IPS DF 6.9 (cell line): ENCODE data around the gene PAK5.

Experiments
- DNase-seq: peaks from one replicate; pipeline ENCODE4 v3.0.0-alpha.2; 2013; ENCODE audit warnings: low read depth, low spot score
- H3K27ac ChIP-seq: one replicate; pipeline ENCODE4 v1.5.1; 2013; ENCODE audit warnings: low read length, control low read depth
- H3K27me3 ChIP-seq: 2 replicates; pipeline ENCODE4 v1.6.1; 2013; ENCODE audit warnings: mild to moderate bottlenecking, low read length; ENCODE audit not compliant: control insufficient read depth, insufficient read depth
- H3K36me3 ChIP-seq: 2 replicates; pipeline ENCODE4 v1.6.1; 2013; ENCODE audit warnings: low read length; ENCODE audit not compliant: control insufficient read depth, insufficient read depth
- H3K4me1 ChIP-seq: 2 replicates; pipeline ENCODE4 v1.6.1; 2013; ENCODE audit warnings: low read length; ENCODE audit not compliant: control insufficient read depth, insufficient read depth
- H3K4me3 ChIP-seq: 2 replicates; pipeline ENCODE4 v1.5.1; 2013; ENCODE audit warnings: mild to moderate bottlenecking, low read length
- H3K9me3 ChIP-seq: 2 replicates; pipeline ENCODE4 v1.6.1; 2013; ENCODE audit warnings: low read length, inconsistent platforms; ENCODE audit not compliant: control insufficient read depth, insufficient read depth
- WGBS: extraction: QIAGEN DNeasy Blood & Tissue Kit; methylation state at CpG from one replicate; pipeline ENCODE4 v1.1.7; 2013; ENCODE audit warnings: mixed read lengths, missing lambda C conversion rate; ENCODE audit not compliant: insufficient read length, insufficient coverage; 5-methylcytosine and 5-hydroxymethylcytosine counted together

Gene PAK5

DNA sequence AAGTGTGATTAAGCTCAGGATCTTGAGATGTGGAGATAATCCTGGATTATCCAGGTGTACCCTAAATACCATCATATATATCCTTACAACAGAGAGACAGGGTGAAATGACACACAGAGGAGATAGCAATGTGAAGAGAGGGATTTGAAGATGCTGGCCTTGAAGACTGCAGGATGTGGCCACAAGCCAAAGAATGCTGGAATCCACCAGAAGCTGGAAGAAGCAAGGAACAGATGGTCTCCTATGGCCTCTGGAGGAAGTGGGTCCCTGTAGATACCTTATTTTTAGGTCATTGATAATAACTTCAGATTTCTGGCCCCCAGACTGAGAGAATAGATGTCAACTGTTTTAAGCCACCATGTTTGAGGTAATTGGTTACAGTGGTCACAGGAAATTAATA, 95.0 kb downstream of the PAK5 start:
- Histone ChIP-seq H3K4me3 (no peak overlapping the region), H3K36me3 (no peaks in the 10 kb centered on the region), H3K27ac (no peak overlapping the region), H3K4me1 (no peaks in the 10 kb centered on the region), H3K27me3 (no peaks in the 10 kb centered on the region), H3K9me3 (no peaks in the 10 kb centered on the region; the same call in 1 of the 2 replicates)
- no peak for DNase-seq

DNA sequence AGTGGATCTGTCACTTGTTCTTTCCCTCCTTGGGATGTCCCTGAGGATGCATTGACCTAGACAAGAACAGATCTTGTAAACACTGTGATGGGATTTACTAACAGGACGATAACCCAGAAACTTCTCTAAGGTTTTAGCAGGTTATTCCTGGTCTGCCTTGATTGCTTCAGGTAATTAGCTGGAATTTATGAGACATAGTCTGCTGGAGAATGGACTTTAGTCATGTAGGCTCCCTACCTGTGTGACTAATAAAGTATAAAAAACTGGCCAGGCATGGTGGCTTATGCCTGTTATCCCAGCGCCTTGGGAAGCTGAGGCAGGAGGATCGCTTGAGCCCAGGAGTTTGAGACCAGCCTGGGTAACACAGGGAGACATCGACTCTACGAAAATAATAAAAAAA, 96.1 kb downstream of the PAK5 start:
- DNase-seq = no peak
- no peaks in the 10 kb centered on the region for H3K27me3 ChIP-seq
- no peak overlapping the region for H3K27ac ChIP-seq
- WGBS = no CpG with 5 or more reads among the region's 5 CpGs
- no peak overlapping the region for H3K4me3 ChIP-seq
- H3K9me3 ChIP-seq = no peaks in the 10 kb centered on the region; the same call in 1 of the 2 replicates
- H3K36me3 ChIP-seq = no peaks in the 10 kb centered on the region
- H3K4me1 ChIP-seq = no peaks in the 10 kb centered on the region

DNA sequence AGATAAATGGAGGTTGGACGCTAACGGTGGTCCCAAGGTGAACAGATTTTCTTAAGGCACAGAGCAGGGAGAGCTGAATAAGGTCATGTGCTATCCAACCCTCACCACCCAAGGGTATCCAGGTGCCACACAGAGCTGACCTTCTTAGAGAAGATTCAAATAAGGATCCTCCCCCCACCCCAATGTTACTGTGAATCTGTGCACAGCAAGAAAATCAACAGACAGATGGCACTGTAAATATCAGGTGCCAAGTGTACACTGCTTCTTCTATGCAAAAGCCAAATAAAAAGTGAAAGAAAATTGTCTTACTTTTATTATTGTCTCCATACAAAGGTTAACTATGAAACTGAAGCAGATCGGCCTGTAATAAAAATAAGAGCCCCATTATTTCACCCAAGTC, 96.9 kb downstream of the PAK5 start:
- Histone ChIP-seq H3K9me3 (no peaks in the 10 kb centered on the region; the same call in 1 of the 2 replicates), H3K27ac (no peak overlapping the region), H3K4me3 (no peak overlapping the region), H3K4me1 (no peaks in the 10 kb centered on the region), H3K36me3 (no peaks in the 10 kb centered on the region), H3K27me3 (no peaks in the 10 kb centered on the region)
- DNase-seq = no peak
- WGBS = no CpG with 5 or more reads among the region's 3 CpGs

DNA sequence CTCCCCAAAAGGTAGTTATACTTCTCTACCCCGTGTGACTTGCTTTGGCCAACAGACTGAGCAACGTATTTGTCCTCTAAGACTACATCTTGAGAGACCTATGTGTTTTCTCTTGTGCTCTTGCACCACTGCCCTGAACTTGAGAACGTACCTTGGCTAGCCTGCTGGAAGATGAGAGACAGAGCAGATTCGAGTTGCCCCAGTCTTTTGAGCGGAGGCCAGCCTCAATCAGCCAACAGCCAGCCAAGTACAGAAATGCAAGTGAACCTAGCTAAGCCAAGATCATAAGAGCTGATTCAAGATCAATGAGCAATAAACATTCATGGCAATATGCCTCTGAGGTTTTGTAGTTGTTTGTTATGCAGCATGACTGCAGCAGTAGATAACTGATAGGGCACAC, 98.4 kb downstream of the PAK5 start:
- H3K36me3 ChIP-seq = no peaks in the 10 kb centered on the region
- no peaks in the 10 kb centered on the region for H3K27me3 ChIP-seq
- H3K27ac ChIP-seq = no peak overlapping the region
- no peaks in the 10 kb centered on the region for H3K4me1 ChIP-seq
- no CpG with 5 or more reads among the region's 5 CpGs for WGBS
- DNase-seq = no peak
- no peaks in the 10 kb centered on the region; the same call in 1 of the 2 replicates for H3K9me3 ChIP-seq
- no peak overlapping the region for H3K4me3 ChIP-seq

DNA sequence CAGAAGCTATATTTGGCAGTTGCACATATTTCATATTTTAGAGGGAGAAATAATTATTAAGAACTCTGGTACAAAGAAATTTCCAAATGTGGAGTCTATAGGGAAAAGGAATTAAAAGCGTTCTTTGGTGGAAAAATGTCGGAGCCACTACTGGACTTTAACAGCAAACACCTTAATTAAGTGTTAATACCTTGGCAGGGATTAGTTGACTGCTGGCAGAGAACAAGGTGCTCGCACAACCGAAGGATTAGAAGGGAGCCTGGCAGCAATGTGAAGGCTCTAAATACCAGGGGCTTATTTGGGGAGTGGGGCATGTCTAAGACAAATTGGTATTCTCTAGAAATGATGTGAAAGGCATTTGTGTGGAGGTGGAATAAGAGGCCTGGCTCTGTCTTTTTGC, 98.9 kb downstream of the PAK5 start:
- H3K4me1 ChIP-seq = no peaks in the 10 kb centered on the region
- no peaks in the 10 kb centered on the region for H3K27me3 ChIP-seq
- no peaks in the 10 kb centered on the region for H3K36me3 ChIP-seq
- no peaks in the 10 kb centered on the region; the same call in 1 of the 2 replicates for H3K9me3 ChIP-seq
- no CpG with 5 or more reads among the region's 4 CpGs for WGBS
- no peak overlapping the region for H3K4me3 ChIP-seq
- DNase-seq = no peak
- H3K27ac ChIP-seq = no peak overlapping the region

DNA sequence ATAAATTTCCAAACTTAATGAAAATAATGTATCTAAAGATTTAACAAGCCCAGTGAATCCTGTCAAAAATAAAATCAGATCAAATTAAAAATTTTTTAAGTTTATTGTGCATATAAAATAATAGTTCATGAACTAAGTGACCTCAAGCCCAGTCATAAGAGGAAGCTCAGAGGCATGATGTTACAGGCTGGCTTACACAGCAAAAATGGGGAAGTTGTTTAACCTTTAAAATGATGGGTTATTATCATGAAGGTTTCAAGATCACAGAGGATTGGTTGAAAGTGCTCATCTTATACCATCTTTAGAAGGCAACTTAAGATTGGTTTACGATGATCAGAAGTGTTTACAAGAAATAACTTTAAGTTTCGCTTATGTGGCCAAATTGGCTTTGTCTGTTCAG, 102.5 kb downstream of the PAK5 start:
- Histone ChIP-seq H3K4me1 (no peaks in the 10 kb centered on the region), H3K9me3 (no peaks in the 10 kb centered on the region), H3K4me3 (no peak overlapping the region), H3K36me3 (no peaks in the 10 kb centered on the region), H3K27ac (no peak overlapping the region), H3K27me3 (no peaks in the 10 kb centered on the region)
- no CpG with 5 or more reads among the region's 2 CpGs for WGBS
- DNase-seq = no peak

DNA sequence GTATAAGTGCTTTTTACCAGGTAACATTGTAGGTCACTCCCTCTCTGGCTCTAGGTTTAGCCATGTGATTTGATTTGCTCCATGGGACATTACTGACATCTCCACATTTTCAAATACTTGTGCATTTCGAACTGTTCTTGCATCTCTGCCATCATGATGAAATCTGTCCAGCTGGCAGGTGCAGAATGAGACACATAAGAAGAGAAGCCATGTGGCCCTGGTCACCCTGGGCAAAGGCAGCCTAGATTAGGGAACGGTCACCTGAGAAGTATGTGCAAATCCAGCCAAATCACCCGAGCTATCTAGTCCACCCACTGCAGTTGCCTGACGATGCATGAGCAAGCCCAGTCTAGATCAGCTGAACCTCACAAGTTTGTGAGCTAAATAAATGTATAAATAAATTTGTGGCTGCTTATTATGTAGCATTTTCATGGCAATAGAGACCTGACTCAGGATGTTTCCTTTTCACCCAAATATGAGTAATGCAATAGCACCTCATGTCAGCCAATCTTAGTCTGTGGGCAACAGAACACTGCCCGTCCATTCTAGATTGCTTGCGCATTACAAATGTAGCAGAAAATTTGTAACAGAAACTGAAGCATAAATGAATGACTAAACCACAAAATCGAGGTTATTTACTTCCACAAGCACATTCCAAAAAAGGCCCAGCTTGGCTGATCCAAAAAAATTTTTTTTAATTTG, 115.2 kb downstream of the PAK5 start:
- no peak for DNase-seq
- Histone ChIP-seq H3K27ac (no peak overlapping the region), H3K9me3 (no peaks in the 10 kb centered on the region), H3K4me1 (no peaks in the 10 kb centered on the region), H3K36me3 (no peaks in the 10 kb centered on the region), H3K27me3 (no peaks in the 10 kb centered on the region), H3K4me3 (no peak overlapping the region)
- WGBS = no CpG with 5 or more reads among the region's 7 CpGs

DNA sequence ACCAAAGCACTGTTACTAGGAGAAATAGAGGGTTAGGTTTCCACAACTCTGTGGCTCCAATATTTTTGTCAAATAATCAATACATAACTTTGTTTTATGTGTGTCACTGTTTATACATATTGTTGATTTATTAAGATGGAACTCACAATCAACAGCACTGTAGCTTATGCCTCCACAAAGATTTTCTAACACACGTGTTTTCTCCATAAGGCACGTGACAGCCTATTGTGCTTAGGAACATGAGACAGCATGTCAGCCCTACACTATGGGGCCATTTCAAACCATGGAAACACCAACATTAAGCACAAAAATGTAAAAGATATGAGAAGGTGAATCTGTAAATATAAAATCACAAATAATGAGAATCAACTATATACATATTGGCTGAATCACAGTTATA, 127.0 kb downstream of the PAK5 start:
- H3K4me3 ChIP-seq = no peak overlapping the region
- no peaks in the 10 kb centered on the region for H3K36me3 ChIP-seq
- no peaks in the 10 kb centered on the region for H3K4me1 ChIP-seq
- H3K9me3 ChIP-seq = no peaks in the 10 kb centered on the region
- DNase-seq = no peak
- no peaks in the 10 kb centered on the region for H3K27me3 ChIP-seq
- WGBS = no CpG with 5 or more reads among the region's 2 CpGs
- no peak overlapping the region for H3K27ac ChIP-seq

DNA sequence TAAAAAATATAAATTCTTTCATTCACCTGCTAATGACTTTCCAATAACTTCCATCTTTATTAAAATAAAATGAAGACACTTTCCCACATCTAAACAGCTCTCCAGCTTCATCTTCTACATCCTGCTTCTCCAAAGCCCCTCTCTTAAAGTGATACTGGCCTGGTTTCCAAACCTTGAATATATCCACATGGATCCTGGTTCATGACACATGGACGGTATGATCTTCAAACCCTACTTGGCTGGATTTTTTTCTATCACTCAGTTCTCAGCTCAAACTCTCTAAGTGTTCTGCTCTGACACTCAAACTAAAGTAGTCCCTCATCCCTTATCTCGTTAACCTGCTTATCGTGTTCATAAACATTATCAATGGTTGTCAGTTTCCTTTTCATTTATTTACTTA, 128.2 kb downstream of the PAK5 start:
- no peaks in the 10 kb centered on the region for H3K36me3 ChIP-seq
- no peak overlapping the region for H3K4me3 ChIP-seq
- H3K9me3 ChIP-seq = no peaks in the 10 kb centered on the region
- no peaks in the 10 kb centered on the region for H3K27me3 ChIP-seq
- DNase-seq = no peak
- WGBS = no CpG with 5 or more reads among the region's 3 CpGs
- no peak overlapping the region for H3K27ac ChIP-seq
- no peaks in the 10 kb centered on the region for H3K4me1 ChIP-seq

DNA sequence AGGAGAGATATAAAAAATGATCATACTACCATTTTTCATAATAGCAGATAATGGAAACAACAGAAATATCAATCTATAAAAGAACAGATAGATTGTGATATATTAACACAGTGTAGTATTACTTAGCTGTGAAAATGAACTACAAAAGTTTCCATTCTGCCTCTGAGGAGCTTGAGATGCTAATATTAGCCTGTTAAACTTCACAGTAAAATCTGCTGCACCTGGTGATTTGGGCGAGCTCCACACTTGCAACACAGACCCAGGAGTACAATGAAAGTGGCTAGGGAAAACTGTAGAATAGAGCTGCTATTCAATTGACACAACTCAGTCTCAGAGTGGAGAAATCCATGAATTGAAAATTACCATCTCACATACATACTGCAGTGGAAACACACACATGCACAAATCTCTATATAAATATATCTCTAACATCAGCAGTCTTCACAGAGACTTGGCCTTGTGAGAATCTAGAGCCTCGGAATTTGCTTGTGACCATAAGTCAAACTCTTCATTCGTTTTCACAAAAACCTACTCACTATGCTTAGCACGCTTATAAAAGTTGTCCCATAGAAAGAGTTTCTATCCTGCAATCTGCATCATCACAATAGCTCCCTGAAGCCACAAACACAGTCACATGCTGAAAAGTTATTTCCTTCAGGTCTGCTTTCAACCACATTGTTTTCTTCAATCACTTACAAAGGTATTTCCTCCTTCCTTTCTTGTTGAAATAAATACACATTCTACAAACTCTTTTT, 133.0 kb downstream of the PAK5 start:
- Histone ChIP-seq H3K36me3 (no peaks in the 10 kb centered on the region), H3K27me3 (no peaks in the 10 kb centered on the region), H3K27ac (no peak overlapping the region), H3K4me3 (no peak overlapping the region), H3K4me1 (no peaks in the 10 kb centered on the region), H3K9me3 (no peaks in the 10 kb centered on the region)
- WGBS = no CpG with 5 or more reads among the region's 4 CpGs
- no peak for DNase-seq

DNA sequence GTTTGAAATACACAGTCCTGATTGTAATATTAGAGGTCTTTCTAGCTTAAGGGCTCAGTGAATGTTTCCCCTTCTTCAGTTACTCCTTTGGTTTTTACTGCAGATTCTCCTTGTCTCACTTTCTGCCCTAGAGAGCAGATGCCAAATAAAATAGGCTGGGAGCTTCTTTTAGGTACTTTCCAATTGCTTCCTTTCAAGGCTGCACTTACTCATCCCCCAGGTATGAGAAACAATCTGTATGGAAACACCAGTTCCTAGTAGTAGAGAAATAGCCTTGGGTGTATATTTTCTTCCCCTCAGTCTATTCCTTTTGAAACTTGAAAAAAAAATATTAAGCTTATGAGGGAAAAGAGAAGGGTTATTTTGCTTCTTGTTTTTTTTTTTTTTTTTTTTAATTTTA, 139.7 kb downstream of the PAK5 start:
- no peaks in the 10 kb centered on the region for H3K27me3 ChIP-seq
- no peaks in the 10 kb centered on the region; the same call in 1 of the 2 replicates for H3K4me1 ChIP-seq
- no peaks in the 10 kb centered on the region for H3K36me3 ChIP-seq
- no peak overlapping the region for H3K27ac ChIP-seq
- H3K9me3 ChIP-seq = no peaks in the 10 kb centered on the region
- no peak overlapping the region for H3K4me3 ChIP-seq
- no peak for DNase-seq
